H1 (cell line): ENCODE measurements around the gene SKOR2.

Experiments used
- POLR2AphosphoS5 ChIP-seq: IDR thresholded peaks from 2 replicates; pipeline ENCODE4 v1.6.1; 2011; ENCODE audit warnings: low read depth, low read length
- SP1 ChIP-seq: IDR thresholded peaks from 2 replicates; pipeline ENCODE4 v1.6.1; 2011; ENCODE audit warnings: low read depth, low read length
- TBP ChIP-seq: IDR thresholded peaks from 2 replicates; pipeline ENCODE4 v1.6.1; 2011; ENCODE audit warnings: low read depth, low read length, improper control_type of control experiment

DNA sequence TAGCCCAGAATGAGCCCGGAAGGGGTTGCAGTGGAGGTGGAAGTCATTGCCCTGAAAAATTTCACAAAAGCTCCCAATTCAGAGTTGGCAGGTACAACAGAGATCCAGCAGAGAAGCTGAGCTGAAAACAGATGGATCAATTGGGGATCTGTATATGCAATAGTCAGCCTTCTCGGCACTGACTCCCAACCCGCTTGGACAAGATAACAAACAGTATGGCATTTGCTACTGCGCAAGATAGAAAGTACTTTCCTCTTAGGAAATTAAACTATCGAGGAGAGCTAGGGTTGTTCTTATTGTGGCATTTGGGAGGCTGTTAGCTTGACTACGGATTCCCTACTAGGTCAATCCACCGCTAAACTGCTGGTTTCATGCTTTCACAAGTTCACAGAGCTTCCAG is 63.7 kb downstream of the SKOR2 start:
- TF ChIP-seq TBP, result no peak
- TF ChIP-seq SP1, result no peak
- TF ChIP-seq POLR2AphosphoS5, result no peak
